Stimulated activated naive B cell treated with anti-CD40 and anti-IgM and Interleukin-4, amounts not matched to agents 10 μg/mL and 1 μg/mL and 100 μg/mL, for 72 hours (primary cell): ENCODE measurements around the gene DHRSX.
"Not testable (repeated sequence)": the region's sequence is repeated elsewhere in the genome, so short reads cannot be mapped to it uniquely, and the experiment has no call there.

Experiments
- ATAC-seq, 2 donors: fragments of 150-1000 bp; cut with Tn5 transposase; replicated peaks; 2 replicates each; pipeline ENCODE4 v1.10.0; 2021; ENCODE audit warnings: moderate library complexity in 1 of 2
- DNase-seq: peaks from one replicate; pipeline ENCODE4 v3.0.0; 2021
- H3K27ac Mint-ChIP-seq: one replicate; pipeline ENCODE4 v1.8.0; 2022; ENCODE audit warnings: mild to moderate bottlenecking, mixed read lengths
- H3K27me3 Mint-ChIP-seq, 2 donors: one replicate each; pipeline ENCODE4 v1.8.0; 2022; ENCODE audit warnings: mixed read lengths in 2 of 2
- H3K36me3 Mint-ChIP-seq, 2 donors: one replicate each; pipeline ENCODE4 v1.8.0; 2022; ENCODE audit warnings: mixed read lengths in 2 of 2, mild to moderate bottlenecking in 1 of 2
- H3K4me1 Mint-ChIP-seq, 2 donors: one replicate each; pipeline ENCODE4 v1.8.0; 2022; ENCODE audit warnings: mixed read lengths in 2 of 2, mild to moderate bottlenecking in 1 of 2
- H3K4me3 Mint-ChIP-seq, 2 donors: one replicate each; pipeline ENCODE4 v1.8.0; 2022; ENCODE audit warnings: mild to moderate bottlenecking in 2 of 2, mixed read lengths in 2 of 2, moderate library complexity in 1 of 2
- H3K9me3 Mint-ChIP-seq, 2 donors: one replicate each; pipeline ENCODE4 v1.8.0; 2022; ENCODE audit warnings: mixed read lengths in 2 of 2, mild to moderate bottlenecking in 1 of 2

DHRSX gene

DNA sequence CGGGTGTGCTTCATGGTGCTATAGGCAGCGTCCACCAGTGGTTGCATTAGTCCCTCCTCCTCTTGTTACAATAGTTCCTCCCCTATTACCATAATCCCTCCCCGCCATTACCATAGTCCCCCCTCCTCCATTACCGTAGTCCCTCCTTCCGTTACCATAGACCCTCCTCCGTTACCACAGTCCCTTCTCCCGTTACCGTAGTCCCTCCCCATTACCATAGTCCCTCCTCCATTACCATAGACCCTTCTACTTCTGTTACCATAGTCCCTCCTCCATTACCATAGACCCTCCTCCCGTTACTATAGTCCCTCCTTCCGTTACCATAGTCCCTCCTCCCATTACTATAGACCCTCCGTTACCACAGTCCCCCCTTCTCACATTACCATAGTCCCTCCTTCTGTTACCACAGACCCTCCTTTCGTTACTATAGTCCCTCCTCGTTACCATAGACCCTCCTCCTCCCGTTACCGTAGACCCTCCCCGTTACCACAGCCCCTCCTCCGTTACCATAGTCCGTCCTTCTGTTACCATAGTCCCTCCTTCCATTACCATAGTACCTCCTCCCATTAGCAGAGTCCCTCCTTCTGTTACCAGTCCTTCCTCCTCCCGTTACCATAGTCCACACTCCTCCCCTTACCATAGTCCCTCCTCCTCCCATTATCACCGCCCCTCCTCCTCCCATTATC is 129.6 kb downstream of the DHRSX start:
- ATAC-seq, result no peak
- H3K4me3 Mint-ChIP-seq, result no peak overlapping the region

GRCh38 chrX:2370456-2370855 is 130.3 kb downstream of the DHRSX start:
- ATAC-seq (no peak), DNase-seq (no peak)
- no peak overlapping the region for H3K4me3 Mint-ChIP-seq
- no peaks in the 10 kb centered on the region for H3K27me3 Mint-ChIP-seq
- H3K9me3 Mint-ChIP-seq, result no peaks in the 10 kb centered on the region
- peaks cover 14 to 31% of the 10 kb centered on the region in 2 donors for H3K36me3 Mint-ChIP-seq
- H3K4me1 Mint-ChIP-seq, result peaks cover 5 to 9% of the 10 kb centered on the region in 2 donors
- H3K27ac Mint-ChIP-seq, result no peak overlapping the region

More for the DNA sequence above, 129.6 kb downstream of the DHRSX start:
- Mint-ChIP-seq H3K9me3 (no peaks in the 10 kb centered on the region), H3K4me1 (peaks cover 5 to 9% of the 10 kb centered on the region in 2 donors), H3K36me3 (peaks cover 14 to 31% of the 10 kb centered on the region in 2 donors), H3K27me3 (no peaks in the 10 kb centered on the region), H3K27ac (peak overlapping the region; percentile 32)
- DNase-seq, result no peak

DNA sequence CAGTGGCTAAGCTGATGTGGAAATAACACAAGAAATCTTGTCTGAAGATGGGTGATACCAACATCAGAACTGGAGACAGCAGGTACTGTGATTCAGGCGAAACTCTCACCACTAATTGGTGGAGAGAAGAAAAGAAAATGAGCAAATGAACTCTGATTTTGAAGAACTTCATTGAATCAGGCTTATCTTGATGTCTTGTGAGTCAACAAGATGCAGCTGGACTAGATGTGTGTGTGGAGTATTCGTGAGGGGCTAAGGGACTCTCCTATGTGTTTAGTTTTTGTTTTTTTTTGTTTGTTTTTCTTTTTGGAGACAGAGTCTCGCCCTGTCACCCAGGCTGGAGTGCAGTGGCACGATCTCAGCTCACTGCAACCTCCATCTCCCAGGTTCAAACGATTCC is 131.6 kb downstream of the DHRSX start:
- Mint-ChIP-seq H3K9me3 (no peaks in the 10 kb centered on the region), H3K27ac (no peak overlapping the region), H3K4me1 (peaks cover 5 to 9% of the 10 kb centered on the region in 2 donors), H3K27me3 (no peaks in the 10 kb centered on the region), H3K4me3 (no peak overlapping the region), H3K36me3 (peaks cover 16 to 38% of the 10 kb centered on the region in 2 donors)
- ATAC-seq (no peak), DNase-seq (no peak)

DNA sequence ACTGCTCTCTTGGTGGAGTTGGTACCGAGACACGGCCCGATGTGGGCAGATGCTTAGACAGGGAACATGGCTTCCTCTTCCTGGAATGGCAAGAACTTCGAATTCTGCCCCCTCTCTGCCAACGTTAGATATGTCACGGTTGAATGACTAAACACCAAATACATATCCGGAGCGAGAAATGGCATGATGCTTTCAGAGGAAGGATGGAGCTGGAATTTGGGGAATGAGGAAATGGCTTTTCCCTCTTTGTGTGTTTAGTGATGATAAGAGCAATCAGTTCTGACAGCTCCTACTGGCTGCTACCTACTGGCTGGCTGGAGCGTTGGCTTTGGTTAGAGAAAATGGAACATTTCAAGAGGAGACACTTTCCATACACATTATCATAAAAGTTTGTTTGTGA is 140.0 kb downstream of the DHRSX start:
- Mint-ChIP-seq H3K27ac (no peak overlapping the region), H3K4me1 (peaks cover 8 to 28% of the 10 kb centered on the region in 2 donors), H3K27me3 (no peaks in the 10 kb centered on the region), H3K4me3 (no peak overlapping the region), H3K36me3 (peaks cover 18 to 30% of the 10 kb centered on the region in 2 donors), H3K9me3 (peaks cover 9 to 13% of the 10 kb centered on the region in 2 donors)
- ATAC-seq (no peak), DNase-seq (no peak)

DNA sequence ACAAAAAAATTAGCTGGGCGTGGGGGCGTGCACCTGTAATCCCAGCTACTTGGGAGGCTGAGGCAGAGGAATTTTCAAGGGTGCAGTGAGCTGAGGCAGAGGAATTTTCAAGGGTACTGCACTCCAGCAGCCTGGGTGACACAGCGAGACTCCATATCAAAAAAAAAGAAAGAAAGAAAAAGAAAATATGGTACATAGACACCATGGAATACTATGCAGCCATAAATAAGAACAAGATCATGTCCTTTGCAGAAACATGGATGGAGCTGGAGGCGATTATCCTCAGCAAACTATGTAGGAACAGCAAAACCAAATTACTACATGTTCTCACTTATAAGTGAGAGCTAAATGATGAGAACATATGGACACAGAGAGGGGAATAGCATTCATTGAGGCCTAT is 141.3 kb downstream of the DHRSX start:
- H3K36me3 Mint-ChIP-seq, result peaks cover 17 to 35% of the 10 kb centered on the region in 2 donors
- H3K4me3 Mint-ChIP-seq, result not testable (repeated sequence)

GRCh38 chrX:2351999-2352995 is 148.5 kb downstream of the DHRSX start:
- Mint-ChIP-seq H3K9me3 (peaks cover 0 to 2% of the 10 kb centered on the region in 2 donors), H3K27me3 (no peaks in the 10 kb centered on the region)
- no peak for ATAC-seq

More for the DNA sequence above, 141.3 kb downstream of the DHRSX start:
- ATAC-seq, H3K27me3 Mint-ChIP-seq, DNase-seq, H3K27ac Mint-ChIP-seq: not testable (repeated sequence)
- H3K9me3 Mint-ChIP-seq, result peaks cover 9 to 13% of the 10 kb centered on the region in 2 donors
- H3K4me1 Mint-ChIP-seq, result peaks cover 13 to 33% of the 10 kb centered on the region in 2 donors

DNA sequence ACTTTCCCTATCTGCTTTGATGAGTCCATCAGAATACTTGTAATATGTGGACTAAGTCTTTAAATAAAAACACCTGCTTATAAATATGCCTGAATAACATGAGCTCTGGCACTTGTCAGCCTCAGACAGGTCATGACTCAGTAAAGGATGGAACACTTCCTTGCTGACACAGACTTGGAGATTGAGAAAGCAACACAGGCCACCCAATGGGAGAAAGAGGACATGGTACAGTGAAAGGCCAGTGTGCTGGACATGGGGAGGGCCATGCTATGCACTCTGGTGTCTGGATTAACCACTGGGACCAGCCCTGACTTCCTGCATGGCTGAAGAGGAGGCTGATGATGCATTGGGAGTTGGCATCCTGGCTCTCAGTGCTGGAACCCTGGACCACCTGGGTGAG is 149.5 kb downstream of the DHRSX start:
- DNase-seq (no peak), ATAC-seq (no peak)
- peaks cover 0 to 2% of the 10 kb centered on the region in 2 donors for H3K9me3 Mint-ChIP-seq
- H3K4me3 Mint-ChIP-seq, result no peak overlapping the region
- H3K36me3 Mint-ChIP-seq, result peaks cover 22 to 56% of the 10 kb centered on the region in 2 donors
- H3K27ac Mint-ChIP-seq, result no peak overlapping the region
- peaks cover 10 to 24% of the 10 kb centered on the region in 2 donors for H3K4me1 Mint-ChIP-seq
- H3K27me3 Mint-ChIP-seq, result no peaks in the 10 kb centered on the region

More at GRCh38 chrX:2351999-2352995, 148.5 kb downstream of the DHRSX start:
- no peak for DNase-seq
- Mint-ChIP-seq H3K27ac (peak overlapping the region; percentile 68), H3K4me1 (peaks cover 11 to 30% of the 10 kb centered on the region in 2 donors), H3K36me3 (peaks cover 15 to 48% of the 10 kb centered on the region in 2 donors), H3K4me3 (no peak overlapping the region)

- peaks cover 8 to 20% of the 10 kb centered on the region in 2 donors for H3K4me1 Mint-ChIP-seq
- not testable (repeated sequence) for H3K27me3 Mint-ChIP-seq, H3K9me3 Mint-ChIP-seq, ATAC-seq, H3K27ac Mint-ChIP-seq, DNase-seq, H3K4me3 Mint-ChIP-seq
- peaks cover 25 to 58% of the 10 kb centered on the region in 2 donors for H3K36me3 Mint-ChIP-seq
Measured at GRCh38 chrX:2350703-2351102, 150.1 kb downstream of the DHRSX start.

GRCh38 chrX:2350036-2350435 is 150.7 kb downstream of the DHRSX start:
- Mint-ChIP-seq H3K4me1 (peaks cover 6 to 19% of the 10 kb centered on the region in 2 donors), H3K36me3 (peaks cover 28 to 61% of the 10 kb centered on the region in 2 donors)
- H3K27me3 Mint-ChIP-seq, H3K27ac Mint-ChIP-seq, H3K9me3 Mint-ChIP-seq, DNase-seq, H3K4me3 Mint-ChIP-seq, ATAC-seq: not testable (repeated sequence)

- Mint-ChIP-seq H3K9me3 (peaks cover 0 to 8% of the 10 kb centered on the region in 2 donors), H3K4me1 (peaks cover 1 to 22% of the 10 kb centered on the region in 2 donors), H3K27ac (no peak overlapping the region), H3K36me3 (peaks cover 37 to 56% of the 10 kb centered on the region in 2 donors), H3K4me3 (no peak overlapping the region), H3K27me3 (no peaks in the 10 kb centered on the region)
- DNase-seq (no peak), ATAC-seq (no peak)
Measured at GRCh38 chrX:2348211-2348610, 152.6 kb downstream of the DHRSX start.

- no peaks in the 10 kb centered on the region for H3K27me3 Mint-ChIP-seq
- no peak overlapping the region for H3K4me3 Mint-ChIP-seq
- H3K9me3 Mint-ChIP-seq, result peaks cover 0 to 8% of the 10 kb centered on the region in 2 donors
- H3K36me3 Mint-ChIP-seq, result peaks cover 39 to 63% of the 10 kb centered on the region in 2 donors
- DNase-seq (no peak), ATAC-seq (no peak)
- peaks cover 6 to 16% of the 10 kb centered on the region in 2 donors for H3K4me1 Mint-ChIP-seq
- no peak overlapping the region for H3K27ac Mint-ChIP-seq
Measured at GRCh38 chrX:2346158-2346557, 154.6 kb downstream of the DHRSX start.

DNA sequence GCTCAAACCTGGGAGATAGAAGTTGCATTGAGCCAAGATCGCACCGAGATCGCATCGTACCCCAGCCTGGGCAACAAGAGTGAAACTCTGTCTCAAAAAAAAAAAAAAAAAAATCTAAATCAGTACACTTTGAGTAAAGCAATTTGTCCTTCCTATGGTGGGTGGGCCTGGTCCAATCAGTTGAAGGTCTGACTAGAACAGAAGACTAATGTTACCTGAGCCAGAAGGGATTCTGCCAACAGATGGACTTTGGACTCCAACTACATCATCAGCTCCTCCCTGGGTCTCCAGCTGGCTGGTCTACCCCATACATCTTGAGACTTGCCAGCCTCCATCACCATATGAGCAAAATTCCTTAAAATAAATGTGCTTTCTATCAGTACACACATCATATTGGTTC is 155.2 kb downstream of the DHRSX start:
- H3K4me1 Mint-ChIP-seq, result peaks cover 6 to 16% of the 10 kb centered on the region in 2 donors
- H3K9me3 Mint-ChIP-seq, result peaks cover 0 to 8% of the 10 kb centered on the region in 2 donors
- H3K27ac Mint-ChIP-seq, result no peak overlapping the region
- ATAC-seq (no peak), DNase-seq (no peak)
- no peaks in the 10 kb centered on the region for H3K27me3 Mint-ChIP-seq
- no peak overlapping the region for H3K4me3 Mint-ChIP-seq
- peaks cover 40 to 59% of the 10 kb centered on the region in 2 donors for H3K36me3 Mint-ChIP-seq

DNA sequence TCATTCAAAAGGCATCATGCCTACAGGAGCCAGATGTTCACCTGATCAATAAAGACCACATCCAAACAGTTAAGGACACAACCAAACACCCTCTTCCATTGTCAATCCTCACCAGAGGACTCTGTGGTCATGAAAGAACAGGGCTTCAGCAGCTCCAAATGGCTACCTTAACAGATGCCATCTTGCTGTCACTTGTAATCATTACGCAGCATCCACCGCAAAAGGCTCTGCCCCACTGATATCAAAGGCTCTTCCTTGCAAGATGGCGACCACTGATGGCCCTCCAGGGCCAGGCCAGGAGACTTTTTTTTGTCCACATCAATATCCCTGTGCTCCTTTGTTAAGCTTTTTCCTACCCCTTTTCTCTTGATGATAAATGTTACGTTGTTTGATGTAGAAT is 157.4 kb downstream of the DHRSX start:
- peaks cover 47 to 66% of the 10 kb centered on the region in 2 donors for H3K36me3 Mint-ChIP-seq
- no peak overlapping the region for H3K4me3 Mint-ChIP-seq
- H3K9me3 Mint-ChIP-seq, result peaks cover 8 to 14% of the 10 kb centered on the region in 2 donors

DNA sequence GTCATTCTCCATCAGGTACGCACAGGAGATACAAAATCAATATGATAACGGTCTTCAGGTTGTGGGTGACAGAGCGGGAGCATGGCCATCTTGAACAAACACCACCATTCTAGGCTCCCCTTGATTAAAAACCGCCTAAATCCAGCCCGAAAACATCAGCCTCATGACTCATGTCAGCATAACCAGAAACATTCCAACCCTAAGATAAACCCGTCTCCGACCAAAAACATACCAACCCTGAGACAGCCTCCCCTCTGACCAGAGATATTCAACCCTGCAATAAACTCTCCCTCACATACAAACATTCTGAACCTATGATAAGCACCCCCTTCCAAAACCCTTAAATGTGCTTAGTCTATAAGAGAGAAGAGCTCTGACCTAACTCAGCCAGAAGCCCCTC is 157.9 kb downstream of the DHRSX start:
- no peak for DNase-seq
- peaks cover 9 to 14% of the 10 kb centered on the region in 2 donors for H3K9me3 Mint-ChIP-seq
- H3K4me3 Mint-ChIP-seq, result no peak overlapping the region
- no peaks in the 10 kb centered on the region for H3K27me3 Mint-ChIP-seq
- peaks cover 47 to 67% of the 10 kb centered on the region in 2 donors for H3K36me3 Mint-ChIP-seq
- peaks cover 19 to 28% of the 10 kb centered on the region in 2 donors for H3K4me1 Mint-ChIP-seq
- ATAC-seq, result no peak
- H3K27ac Mint-ChIP-seq, result no peak overlapping the region

More for the DNA sequence above, 157.4 kb downstream of the DHRSX start:
- Mint-ChIP-seq H3K27ac (peak overlapping the region; percentile 21), H3K27me3 (no peaks in the 10 kb centered on the region), H3K4me1 (peaks cover 17 to 28% of the 10 kb centered on the region in 2 donors)
- DNase-seq, result no peak
- ATAC-seq, result no peak
